GM19397 (cell line): ENCODE results near the gene ARMH2.
"Not testable (repeated sequence)": the region's sequence is repeated elsewhere in the genome, so short reads cannot be mapped to it uniquely, and the experiment has no call there.

Experiments used
- ATAC-seq: cut with Tn5 transposase; IDR thresholded peaks from one replicate; pipeline ENCODE4 v1.9.1; 2021; ENCODE audit warnings: mild to moderate bottlenecking, moderate library complexity; ENCODE audit not compliant: unreplicated experiment

ARMH2 gene

DNA sequence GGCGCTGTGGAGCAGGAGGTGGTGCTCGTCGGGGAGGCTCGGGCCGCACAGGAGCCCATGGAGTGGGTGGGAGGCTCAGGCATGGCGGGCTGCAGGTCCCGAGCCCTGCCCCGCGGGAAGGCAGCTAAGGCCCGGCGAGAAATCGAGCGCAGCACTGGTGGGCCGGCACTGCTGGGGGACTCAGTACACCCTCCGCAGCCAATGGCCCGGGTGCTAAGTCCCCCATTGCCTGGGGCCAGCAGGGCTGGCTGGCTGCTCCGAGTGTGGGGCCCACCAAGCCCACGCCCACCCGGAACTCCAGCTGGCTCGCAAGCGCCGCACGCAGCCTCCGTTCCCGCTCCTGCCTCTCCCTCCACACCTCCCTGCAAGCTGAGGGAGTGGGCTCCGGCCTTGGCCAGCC, 32.7 kb downstream of the ARMH2 start:
- ATAC-seq: not testable (repeated sequence)

DNA sequence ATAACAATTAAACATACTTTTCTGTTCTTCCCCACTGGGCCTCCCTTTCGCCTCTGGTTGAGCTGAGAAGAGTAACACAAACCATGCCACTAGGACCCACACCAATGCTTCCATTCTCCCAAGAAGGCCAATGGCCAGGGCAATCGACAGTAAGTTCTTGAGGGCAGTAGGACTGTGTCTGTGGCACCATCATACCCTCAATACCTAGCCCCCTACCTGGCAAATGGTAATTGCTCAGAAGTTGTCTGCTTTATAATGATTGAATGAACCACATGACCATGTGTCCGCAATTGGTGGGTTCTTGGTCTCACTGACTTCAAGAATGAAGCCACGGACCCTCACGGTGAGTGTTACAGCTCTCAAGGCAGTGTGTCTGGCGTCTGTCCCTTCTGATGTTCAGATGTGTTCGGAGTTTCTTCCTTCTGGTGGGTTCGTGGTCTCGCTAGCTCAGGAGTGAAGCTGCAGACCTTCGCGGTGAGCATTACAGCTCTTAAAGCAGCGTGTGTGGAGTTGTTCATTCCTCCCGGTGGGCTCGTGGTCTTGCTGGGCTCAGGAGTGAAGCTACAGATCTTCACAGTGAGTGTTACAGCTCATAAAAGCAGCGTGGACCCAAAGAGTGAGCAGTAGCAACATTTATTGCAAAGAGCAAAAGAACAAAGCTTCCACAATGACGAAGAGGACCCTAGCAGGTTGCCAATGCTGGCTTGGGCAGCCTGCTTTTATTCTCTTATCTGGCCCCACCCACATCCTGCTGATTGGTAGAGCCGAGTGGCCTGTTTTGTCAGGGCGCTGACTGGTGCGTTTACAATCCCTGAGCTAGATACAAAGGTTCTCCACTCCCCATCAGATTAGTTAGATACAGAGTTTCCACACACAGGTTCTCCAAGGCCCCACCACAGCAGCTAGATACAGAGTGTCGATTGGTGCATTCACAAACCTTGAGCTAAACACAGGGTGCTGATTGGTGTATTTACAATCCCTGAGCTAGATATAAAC, 33.6 kb downstream of the ARMH2 start:
- not testable (repeated sequence) for ATAC-seq

DNA sequence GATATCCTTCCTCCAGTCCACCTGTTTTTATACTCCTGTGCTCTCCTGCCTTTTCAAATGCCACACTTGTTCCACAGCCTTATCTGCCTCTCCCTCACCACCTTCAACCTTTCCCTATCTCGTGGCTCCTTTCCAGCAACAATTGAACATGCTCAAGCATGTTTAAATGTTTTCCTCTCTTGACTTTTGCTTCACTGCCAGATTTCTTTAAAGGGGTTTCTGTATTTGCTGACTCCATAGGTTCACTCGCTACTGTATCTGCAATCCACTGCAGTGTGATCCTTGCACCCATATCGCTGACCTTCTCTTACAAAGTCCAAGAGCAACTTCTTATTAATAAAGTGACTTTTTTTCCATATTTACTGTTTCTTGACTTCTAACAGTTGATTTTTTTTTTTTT, 35.1 kb downstream of the ARMH2 start:
- ATAC-seq: no peak

DNA sequence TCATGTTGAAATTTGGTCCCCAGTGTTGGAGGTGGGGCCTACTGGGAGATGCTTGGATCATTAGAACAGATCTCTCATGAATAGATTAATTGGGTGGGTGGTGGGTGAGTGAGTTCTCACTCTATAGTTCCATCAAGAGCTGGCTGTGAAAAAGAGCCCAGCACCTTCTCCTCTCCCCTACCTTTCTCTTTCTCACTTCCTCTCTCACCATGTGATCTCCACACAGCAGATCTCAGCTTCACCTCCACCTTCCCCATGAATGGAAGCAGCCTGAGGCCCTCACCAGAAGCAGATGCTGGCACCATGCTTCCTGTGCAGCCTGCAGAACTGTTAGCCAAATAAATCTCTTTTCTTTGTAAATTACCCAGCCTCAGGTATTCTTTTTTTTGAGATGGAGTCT, 36.9 kb downstream of the ARMH2 start:
- no peak for ATAC-seq

DNA sequence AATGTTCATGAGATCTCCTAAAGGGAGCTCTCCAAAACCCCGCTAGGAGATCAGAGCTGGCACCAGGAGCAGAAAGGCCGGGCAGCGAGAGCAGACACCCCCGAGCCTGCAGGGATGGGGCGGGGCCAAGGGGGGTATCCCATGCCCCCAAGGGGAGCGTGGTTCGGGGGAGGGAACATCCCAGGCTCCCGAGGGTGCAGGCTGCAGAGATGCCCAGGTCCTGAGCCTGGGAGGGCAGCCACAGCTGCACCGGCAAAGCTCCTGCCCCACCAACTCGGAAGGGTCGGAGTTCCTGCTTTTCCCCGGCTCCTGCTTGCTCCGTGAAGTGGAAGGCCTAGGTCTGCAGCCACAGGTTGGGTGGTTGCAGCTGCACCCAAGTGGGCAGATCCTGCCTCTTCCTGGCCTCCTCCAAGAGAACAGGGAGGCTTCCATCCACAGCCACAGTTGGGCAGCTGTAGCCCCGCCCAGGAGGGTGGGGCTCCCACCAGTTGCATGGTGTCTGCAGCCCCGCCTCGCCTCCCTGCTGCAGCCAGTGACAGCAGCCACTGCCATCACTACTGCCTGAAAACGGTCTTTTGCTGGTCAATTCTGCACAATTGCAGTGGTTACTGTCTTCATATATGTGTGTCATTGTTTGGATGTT, 37.4 kb downstream of the ARMH2 start:
- ATAC-seq: no peak

DNA sequence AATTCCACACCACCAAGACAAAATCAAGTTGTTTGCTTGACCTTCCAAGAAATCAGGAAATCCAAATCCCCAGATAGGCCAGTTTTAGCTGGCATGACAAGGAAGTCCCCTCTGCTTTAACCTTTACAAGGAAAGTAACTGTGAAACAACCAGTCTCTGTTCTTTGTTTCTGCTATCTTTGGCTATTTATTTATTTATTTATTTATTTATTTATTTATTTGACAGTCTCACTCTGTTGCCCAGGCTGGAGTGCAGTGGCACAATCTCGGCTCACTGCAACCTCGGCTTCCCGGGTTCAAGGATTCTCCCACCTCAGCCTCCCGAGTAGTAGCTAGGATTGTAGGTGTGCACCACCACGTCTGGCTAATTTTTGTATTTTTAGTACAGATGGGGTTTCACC, 38.5 kb downstream of the ARMH2 start:
- no peak for ATAC-seq

DNA sequence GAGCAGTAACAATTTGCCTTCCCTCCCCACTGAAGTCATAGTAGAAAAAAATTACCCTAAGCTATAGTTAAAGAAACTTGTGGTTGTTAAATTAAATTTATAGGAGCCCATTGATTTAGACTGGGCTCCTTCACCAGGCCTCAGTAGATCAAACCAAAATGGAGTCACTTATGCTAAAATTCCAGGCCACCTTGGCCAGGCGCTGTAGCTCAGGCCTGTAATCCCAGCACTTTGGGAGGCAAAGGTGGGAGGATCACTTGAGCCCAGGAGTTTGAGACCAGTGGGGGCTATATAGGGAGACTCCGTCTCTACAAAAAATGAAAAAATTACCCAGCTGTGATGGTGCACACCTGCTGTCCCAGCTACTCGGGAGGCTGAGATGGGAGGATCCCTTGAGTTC, 39.0 kb downstream of the ARMH2 start:
- ATAC-seq: no peak

DNA sequence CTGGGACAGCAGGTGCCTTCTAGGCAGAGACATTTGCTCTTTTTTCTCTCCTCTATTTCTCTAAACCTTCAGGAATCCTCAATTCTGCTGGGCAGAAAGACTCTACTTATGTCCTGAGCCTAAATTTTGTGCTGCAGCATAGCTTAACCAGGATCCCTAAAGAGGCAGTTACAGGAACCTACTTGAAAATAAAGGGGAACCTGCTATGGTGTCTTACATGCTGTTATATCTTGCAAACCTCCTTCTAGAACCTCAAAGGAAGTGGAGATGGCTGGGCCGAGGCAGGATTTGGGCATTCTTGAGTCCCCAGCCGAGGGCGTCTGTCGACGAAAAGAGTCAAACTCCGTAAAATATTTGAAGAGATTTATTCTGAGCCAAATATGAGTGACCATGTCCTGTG, 41.1 kb downstream of the ARMH2 start:
- no peak for ATAC-seq

DNA sequence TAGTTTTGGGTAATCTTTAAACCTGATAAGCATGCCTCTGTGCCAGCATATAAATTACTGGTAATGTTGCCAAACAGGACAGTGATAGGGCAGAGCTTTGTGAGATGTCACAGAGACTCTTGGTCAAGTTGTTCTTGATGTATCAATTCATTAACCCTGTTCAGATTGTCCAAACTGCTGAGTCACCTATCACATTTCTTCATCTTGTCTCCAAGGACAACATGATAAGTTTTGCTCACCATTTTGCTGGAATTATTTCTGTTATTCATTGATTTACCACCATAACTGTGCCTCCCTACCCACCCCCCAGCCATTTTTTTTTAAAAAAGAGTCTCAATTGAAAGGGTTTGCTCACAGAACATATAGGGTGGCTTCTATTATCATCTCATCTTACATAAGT, 43.4 kb downstream of the ARMH2 start:
- no peak for ATAC-seq

DNA sequence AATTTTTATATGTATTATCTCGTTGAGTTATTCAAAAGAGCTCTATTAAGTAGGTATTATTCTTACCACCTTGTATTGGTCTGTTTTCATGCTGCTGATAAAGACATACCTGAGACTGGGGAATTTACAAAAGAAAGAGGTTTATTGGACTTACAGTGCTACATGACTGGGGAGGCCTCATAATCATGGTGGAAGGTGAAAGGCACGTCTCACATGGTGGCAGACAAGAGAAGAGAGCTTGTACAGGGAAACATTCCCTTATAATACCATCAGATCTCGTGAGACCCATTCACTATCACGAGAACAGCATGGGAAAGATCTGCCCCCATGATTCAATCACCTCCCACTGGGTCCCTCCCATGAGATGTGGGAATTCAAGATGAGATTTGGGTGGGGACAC, 44.3 kb downstream of the ARMH2 start:
- ATAC-seq: not testable (repeated sequence)

DNA sequence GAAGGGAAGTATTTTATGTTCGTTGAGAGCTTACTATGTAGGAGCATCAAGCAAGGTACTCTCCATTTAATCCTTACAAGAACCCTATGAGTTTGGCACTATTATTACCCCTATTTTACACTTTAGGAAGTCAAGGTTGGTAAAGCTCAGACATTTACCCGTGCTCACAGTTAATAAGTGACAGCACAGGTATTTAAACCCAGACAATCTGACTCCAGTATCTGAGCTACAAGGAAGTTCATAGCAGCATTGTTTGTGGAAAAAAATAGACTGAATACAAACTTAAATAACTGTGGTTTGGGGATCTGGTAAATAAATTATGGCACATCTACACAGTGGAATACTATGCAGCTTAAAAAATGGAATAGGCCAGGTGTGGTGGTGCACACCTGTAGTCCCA, 45.2 kb downstream of the ARMH2 start:
- ATAC-seq: no peak

DNA sequence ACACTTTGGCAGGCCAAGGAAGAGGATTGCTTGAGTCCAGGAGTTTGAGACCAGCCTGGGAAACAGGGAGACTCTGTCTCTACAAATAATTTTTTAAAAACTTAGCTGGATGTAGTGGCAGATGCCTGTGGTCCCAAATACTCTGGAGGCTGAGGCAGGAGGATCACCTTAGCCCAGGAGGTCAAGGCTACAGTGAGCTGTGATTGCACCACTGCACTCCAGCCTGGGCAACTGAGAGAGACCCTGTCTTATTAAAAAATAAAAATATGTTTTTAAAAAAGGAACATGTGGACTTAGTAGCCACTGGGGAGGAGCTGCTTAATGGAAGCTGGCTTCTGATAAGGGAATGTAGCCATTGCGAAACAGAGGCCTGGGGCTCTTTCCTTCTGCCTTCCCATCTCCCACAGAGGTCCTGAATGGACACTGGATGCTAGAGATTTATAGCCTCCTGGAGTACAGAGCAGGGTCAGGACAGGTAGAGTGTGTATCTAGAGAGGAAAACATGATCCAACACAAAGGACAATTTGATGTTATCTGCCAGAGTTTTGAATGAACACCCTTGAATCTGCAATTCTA, 45.7 kb downstream of the ARMH2 start:
- ATAC-seq: no peak

DNA sequence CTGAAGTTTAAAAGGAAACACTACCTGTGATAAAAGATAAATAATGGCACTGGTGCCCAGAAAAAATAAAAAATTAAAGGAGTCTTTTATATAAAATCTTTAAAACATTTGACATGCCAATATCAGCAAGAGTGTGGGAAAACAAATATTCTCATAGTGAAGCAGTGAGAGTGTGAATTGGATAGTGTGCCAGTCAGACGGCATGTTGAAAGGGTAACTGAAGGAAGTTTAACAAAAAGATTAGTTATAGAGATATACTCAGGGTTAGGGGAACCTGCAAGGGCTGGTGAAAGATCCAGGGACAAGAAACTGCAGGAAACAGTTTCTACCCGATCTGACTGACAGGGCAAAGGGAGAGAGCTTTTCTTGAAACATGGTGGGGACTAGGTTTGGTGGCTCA, 46.2 kb downstream of the ARMH2 start:
- no peak for ATAC-seq

DNA sequence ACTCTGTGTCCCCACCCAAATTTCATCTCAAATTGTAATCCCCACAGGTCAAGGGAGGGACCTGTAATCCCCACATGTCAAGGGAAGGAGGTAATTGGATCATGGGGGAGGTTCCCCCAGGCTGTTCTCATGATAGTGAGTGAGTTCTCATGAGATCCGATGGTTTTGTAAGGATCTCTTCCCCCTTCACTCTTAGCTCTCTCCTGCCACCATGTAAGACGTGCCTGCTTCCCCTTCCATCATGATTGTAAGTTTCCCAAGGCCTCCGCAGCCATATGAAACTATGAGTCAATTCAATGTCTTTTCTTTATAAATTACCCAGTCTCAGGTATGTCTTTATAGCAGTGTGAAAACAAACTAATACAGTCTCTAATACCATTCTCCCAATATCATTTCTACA, 47.8 kb downstream of the ARMH2 start:
- not testable (repeated sequence) for ATAC-seq

DNA sequence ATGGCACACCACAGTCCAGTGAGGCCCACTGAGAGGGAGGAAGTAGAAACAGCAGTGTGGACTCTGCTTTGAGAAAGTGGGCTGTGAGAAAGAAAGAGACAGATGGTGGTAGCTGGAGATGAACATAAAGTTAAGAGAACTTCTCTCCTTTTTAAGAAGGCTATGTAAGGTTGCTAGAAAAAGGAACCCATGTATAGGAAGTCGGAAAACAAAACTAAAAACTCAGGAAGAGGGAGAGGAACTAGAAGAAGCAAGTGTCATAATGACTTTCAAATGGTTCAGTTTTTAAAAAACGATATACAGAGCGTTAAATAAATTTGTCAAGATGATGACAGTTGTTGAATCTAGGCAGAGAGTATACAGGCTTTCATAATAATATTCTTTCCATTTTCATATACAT, 49.4 kb downstream of the ARMH2 start:
- no peak for ATAC-seq
